Pulmonary artery endothelial cell (primary cell): ENCODE measurements around the gene KCNQ2. TPM values are rescaled to one million over a fixed set of nuclear protein-coding genes. Genes with fewer than 3 reads are reported as not detected.
"Not testable (repeated sequence)": the region's sequence is repeated elsewhere in the genome, so short reads cannot be mapped to it uniquely, and the experiment has no call there.

Source experiments
- DNase-seq: peaks from one replicate; pipeline ENCODE4 v3.0.0-alpha.2; 2011; ENCODE audit warnings: low read depth, low spot score
- total RNA-seq: library from RNA; depleted of rRNA; stranded (reverse); fragments of >200 nt; gene quantifications from 2 replicates; pipeline ENCODE4 v1.2.3, GENCODE V29; 2014

KCNQ2 gene
- not detected in 2 replicates for total RNA-seq

DNA sequence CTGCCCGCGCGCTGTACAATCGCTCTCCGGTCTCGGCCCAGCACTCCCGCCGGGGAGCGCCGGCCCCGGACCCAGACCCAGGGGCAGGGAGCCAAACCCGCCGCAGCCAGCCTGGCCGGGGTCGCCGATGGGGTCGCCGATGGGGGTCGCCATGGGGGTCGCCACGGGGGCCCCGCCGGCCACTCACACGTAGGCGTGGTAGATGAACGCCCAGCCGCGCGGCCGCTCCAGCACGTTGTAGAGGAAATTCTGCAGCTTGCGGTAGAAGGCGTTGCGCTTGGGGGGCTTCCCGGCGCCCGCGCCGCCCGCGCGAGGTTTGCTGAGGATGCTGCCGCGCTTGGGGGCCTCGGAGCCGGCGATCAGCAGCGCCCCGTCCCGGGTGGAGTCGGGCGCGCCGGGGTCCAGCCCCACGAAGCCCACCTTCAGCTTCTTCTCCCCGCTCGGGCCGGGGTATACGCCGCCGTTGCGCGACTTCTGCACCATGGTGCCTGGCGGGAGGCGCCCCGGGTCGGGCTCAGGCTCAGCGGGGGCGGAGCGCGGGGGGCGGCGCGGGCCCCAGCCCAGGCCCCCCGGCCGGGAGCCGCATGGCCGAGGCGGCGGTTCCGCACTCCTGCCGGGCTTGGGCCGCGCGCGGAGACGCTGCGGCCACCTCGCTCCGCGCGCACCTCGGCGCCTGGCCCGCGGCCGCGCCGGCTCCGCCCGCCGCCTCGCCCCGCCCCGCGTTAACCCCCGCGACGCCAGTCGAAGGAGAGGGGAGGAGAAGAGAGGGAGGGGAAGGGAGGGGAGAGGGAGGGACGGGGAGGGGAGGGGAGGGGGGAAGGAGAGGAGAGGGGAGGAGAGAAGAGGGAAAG lies at the start of gene KCNQ2:
Gene KCNQ2 (minus strand): TSS at position 675 of the 851 bp plus-strand sequence. CDS start 192 bp downstream, at position 483.
- no peak for DNase-seq

DNA sequence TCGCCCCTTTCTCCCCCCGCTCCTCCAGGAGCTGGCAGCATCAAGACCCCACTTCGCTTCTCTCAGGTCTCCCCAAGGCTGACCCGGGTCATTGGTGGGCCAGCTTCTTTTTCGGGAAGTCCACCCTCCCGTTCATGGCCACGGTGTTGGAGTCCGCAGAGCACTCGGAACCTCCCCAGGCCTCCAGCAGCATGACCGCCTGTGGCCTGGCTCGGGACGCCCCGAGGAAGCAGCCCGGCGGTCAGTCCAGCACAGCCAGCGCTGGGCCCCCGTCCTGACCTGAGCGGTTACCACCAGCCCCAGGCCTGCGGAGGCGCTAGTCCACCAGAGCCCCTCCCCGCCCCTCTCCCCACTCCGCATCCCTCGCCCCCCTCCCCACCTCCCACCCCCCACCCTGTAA lies 49.1 kb upstream of the KCNQ2 start:
- no peak for DNase-seq

DNA sequence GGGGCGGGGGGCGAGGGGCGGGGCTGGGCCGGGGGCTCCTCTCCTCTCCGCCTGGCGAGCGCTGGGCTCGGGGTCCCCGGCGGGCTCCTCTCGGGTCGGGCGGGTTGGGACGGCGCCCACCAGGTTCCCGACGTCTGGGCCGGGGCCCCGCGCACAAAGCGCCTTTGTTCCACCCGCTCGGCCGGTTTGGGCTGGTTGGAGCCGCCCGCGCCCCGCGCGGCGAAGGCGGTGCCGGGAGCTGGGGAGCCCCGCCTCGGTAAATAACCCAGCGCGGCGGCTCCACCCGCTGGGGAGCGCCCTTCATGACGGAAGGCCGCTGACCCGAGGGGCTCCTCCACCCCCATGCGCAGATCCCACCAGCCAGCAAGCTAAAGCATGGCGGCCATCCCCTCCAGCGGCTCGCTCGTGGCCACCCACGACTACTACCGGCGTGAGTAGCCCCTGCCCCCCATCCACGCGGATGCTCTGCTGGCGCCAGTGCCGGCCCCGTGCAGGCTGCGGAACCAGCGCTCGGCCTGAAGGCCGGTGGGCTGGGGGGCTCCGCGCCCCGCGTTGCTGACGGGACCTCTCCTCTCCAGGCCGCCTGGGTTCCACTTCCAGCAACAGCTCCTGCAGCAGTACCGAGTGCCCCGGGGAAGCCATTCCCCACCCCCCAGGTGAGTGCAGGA lies 48.6 kb upstream of the KCNQ2 start:
- DNase-seq = no peak

DNA sequence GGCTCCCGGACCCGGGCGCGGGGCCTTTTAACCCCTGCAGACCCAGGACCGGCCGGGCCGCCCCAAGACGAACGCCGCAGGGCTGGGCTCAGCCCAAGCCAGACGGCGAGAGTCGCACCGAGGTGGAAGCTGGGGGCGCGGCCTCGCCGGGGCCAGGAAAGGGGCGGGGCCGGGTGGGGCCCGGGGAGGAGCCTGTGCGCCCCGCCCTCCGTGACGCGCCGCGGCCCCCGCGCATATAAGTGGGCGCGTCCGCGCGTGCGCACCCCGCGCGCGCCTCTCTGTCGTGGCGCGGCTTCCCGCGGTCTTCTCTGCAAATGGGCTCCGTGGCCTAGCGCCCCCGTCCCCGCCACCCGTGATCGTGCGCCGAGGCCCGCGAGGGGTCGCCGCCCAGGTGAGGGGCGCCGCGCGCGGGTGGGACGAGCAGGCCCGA lies 48.1 kb upstream of the KCNQ2 start, which contains the start of gene PPDPF:
Gene PPDPF (plus strand): TSS at position 262 of the 430 bp plus-strand sequence. CDS start 544 bp downstream, outside the sequence.
- no peak for DNase-seq

DNA sequence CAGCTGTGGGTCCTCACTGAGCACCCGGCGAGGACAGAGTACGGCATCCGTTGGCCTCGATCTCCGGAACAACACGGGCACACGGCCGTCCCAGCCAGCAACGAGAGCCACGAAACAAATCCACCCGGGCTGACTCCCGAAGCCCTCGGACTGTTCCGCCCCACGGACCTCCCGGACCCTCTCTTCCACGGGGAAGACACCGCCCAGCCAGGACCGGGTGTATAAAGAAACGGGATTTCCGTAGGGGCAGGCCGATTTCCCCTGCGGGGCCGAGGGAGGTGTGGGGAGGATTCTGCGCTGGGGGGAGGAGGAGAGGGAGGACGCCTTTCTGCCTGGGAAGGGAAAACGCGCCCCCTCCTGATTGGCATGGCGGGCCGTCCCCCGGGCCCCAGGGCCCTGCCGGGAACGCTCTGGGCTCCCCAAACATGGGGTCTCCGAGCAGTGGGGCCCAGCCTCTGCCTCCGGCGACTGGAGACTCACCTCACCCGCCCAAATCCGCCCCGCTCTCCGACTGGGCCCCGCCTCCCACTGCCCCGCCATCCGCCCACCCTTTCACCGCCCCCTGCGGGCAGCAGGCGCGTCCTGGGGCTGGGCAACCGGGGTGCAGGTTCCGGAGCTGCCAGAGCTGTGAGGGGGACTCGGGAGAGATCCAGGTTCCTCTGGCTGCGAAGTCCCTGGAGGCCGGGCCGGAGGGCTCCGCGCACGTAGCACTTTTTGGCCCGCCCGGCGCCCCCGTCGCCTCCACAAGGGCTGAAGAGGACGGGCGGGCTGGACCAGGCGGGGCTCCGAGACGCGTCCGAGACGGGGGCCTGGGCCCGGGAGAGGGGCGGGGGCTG lies 47.4 kb upstream of the KCNQ2 start:
- no peak for DNase-seq

DNA sequence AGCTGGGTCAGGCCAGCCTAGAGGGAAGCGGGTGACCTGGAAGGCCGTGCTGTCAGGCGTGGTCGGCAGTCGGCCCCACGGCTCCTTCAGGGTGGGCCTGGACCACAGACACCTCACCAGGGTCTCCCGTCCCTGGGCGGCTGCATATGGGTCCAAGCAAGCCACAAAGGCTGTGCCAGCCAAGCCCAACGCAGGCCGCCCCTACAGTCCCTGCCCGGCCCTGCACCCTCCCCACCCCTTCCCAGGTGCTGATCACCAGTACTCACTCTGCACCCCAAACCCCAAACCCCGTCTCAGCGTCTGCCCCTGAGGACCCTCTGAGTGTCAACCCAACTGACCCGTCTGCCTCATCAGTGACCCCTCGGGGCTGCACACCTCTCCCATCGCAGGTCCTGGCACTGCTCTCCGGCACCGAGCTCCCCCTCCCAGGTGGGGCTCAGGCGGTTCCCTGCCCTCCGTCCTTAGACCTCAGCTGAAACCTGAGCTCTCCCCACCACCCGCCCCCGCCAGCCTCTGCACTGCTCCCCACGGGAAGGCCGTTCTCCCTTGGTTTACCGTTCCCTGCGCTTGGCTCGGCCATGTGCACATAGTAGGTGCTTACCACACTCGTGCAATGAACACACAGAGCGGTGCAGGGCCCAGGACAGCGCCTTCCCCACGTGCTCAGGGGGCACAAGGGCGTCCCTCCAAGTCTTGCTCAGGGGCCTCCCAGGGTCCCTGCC lies 46.7 kb upstream of the KCNQ2 start:
- no peak for DNase-seq

DNA sequence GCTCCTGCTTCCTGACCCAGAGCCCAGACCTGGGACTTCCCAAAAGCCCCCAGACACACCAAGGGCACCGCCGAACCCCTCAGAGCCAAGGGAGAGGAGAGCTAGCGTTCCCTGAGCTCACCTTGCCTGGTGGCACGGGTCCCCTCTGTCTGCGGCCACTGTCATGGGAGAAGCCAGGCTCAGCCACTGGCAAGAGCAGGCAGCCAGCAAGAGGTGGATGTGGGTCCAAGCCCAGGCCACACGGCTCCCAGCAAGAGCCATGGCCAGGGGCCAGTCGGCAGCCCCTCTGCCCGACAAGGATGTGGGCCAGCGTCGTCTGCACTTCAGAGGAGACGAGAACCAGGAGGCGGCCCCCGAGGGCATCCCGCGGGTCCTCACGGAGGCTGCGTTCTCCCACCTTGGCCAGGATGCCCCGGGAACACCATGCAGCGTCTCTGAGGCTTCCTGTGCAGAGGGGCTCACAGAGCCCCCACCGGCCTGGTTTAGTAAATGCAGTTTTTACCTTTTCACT lies 46.0 kb upstream of the KCNQ2 start:
- no peak for DNase-seq

DNA sequence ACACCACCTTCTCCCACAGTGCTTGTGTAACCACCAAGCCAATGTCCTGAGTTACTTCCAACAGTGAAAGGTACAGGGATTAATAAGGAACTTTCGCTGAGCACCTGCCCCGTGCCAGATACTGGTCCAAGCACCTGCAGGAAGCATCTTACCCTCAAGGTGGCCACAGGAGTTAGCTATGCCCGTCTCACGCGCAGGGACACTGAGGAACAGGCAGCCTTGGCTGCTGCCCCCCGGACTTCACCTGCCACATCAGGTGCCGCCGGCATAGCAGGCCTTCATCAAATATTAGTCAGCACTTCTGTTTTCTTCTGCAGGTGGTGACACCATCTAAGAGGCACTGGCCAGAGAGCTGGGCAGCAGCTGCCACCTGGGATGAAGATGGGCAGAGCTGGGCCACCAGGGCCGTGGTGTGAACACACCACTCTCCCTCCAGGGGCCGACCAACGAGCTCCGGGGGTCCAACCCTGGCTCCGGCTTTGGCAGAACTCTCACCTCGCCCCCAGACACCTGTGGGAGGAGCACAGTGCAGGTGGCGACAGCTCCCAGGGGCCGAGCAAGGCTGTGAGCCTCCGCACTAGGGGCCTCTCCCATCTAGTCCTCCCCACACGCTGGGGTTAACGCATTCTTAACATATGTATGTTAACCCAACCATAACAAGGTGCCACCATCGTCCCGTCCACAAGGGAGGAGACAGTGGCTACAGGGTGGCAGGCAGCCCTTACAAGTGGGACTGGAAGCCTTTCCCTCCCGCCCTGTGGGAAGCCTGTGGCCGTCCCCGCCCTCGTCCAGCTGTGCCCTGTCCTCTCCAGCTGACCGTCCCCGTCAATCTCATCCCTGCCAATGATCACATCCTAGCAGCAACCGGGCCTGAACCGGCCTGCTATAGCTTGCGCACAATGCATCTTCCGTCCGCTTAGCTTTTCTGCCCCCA lies 45.2 kb upstream of the KCNQ2 start:
- DNase-seq = no peak

DNA sequence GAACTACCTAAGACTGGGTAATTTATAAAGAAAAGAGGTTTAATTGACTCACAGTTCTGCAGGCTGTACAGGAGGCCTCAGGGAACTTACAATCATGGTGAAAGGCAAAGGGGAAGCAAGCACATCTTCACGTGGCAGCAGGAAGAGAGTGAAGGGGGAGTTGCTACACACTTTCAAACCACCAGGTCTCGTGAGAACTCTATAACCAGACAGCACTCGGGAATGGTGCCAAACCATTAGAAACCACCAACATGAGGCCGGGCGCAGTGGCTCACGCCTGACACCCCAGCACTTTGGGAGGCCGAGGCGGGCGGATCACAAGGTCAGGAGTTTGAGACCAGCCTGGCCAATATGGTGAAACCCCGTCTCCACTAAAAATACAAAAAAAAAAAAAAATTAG lies 42.1 kb upstream of the KCNQ2 start:
- DNase-seq = not testable (repeated sequence)

DNA sequence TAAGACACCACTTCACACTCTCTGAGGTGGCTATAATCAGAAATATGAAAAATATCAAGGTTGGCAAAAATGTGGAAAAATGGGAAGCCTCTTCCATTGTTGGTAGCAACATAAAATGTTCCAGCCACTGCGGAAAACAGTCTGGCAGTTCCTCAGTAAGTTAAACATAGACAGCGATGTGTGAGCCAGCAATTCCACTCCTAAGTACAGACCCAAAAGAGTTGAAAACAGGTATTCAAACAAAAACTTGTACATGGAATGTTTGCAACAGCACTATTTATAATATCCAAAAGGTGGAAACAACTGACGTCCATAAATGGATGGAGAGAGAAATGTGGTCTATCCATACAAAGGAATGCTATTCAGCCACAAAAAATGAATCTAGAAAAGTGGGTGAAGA lies 40.8 kb upstream of the KCNQ2 start:
- DNase-seq = no peak

DNA sequence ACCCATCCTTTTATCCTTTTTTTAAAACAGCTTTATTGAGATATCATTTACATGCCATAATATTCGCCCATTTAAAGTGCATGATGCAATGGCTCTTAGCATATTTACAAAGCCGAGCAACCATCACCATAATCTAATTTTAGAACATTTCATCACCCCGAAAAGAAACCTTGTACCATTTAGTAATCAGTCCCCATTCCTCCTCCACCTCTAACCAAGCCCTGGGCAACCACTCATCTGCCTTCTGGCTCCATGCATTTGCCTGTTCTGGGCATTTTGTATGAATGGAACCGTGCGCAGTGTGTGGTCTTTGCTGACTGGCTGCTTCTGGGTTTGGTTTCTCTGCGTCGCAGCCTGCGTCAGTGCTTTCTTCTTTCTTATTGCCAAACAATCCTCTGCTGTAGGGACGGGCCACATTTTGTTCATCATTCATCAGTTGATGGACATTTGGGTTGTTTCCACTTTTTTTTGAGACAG lies 36.7 kb upstream of the KCNQ2 start:
- no peak for DNase-seq

DNA sequence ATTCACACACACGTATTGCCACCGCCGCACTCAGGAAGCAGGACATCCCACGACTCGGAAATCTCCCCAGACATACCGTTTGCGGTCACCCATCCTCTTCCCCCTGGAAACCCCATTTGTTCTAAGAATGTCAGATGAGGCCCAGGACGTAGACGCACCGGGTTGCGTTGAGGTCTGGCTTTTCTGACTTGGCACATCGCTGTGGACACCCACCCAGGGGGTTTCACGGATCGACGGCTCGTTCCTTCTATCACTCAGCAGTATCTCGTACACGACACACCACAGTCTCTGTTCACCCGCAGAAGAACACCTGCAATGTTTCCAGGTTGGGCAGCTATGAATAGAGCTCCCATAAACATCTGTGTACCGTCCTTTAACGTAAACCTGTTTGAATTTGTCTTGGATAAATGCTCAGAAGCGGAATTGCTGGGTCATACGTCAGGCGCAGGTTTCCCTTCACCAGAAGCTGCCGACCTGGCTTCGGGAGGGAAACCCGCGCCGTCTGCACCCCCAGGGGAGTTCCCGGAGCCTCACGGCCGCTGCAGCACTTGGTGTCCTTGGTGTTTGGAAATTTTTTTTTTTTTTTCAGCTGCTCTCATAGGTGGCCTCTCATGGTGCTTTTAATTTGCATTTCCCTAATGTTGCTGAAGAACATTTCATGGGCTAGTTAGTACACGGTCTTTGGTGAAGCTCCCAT lies 35.8 kb upstream of the KCNQ2 start:
- no peak for DNase-seq

DNA sequence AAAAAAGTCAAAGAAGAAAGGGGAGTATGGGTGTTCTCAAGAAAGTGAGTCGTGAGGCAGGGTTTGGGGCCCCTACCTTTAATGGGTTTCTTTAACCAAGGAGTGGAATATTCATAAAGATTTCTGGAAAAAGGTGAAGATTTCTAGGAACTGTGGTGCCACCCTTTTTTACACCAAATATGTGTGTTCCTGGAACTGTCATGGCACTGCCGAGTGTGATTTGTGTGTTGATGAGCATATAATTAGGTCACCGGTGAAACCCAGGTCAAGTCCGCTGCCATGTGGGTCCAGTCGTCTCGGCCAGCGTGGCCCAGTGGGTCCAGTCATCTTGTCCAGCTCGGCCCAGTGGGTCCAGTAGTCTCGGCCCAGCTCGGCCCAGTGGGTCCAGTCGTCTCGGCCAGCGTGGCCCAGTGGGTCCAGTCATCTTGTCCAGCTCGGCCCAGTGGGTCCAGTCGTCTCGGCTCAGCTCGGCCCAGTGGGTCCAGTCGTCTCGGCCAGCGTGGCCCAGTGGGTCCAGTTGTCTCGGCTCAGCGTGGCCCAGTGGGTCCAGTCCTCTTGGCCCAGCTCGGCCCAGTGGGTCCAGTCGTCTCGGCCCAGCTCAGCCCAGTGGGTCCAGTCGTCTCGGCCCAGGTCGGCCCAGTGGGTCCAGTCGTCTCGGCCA lies 34.8 kb upstream of the KCNQ2 start:
- no peak for DNase-seq

DNA sequence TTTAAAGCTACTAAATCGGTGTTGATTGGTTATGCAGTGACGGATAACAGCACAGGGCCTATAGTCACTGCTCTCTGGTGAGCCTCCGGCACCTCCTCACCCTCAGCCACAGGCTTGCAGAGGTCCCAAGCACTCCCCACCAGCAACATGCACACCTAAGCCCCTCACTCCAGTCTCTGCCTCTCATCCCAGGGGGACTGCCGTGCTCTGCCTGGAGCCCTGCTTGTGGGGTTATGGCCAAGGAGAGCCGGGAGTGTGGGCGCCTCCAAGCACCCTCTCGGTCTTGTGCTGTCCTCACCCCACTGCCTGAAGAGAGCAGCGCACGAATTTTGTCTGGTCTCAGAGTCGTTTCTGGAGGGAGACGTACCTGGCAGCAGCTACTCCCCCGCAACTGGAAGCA lies 33.3 kb upstream of the KCNQ2 start:
- no peak for DNase-seq

DNA sequence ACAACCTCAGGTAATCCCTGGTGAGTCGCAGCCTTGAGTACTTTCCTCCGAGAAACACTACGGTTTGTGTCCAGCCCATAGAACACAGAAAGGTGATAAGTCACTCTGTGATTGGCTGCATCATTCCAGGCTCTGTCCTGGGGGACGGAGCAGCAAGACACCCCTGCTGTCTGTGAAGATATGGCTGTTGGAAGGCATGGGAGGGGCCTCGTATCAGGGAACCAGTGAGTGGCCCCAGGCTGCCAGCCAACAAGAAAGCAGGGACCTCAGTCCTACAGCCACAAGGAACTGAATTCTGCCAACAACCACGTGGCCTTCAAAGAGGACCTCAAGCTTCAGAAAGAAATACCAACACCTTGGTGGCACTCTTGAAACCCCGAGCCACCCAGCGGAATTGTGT lies 32.8 kb upstream of the KCNQ2 start:
- DNase-seq = no peak

DNA sequence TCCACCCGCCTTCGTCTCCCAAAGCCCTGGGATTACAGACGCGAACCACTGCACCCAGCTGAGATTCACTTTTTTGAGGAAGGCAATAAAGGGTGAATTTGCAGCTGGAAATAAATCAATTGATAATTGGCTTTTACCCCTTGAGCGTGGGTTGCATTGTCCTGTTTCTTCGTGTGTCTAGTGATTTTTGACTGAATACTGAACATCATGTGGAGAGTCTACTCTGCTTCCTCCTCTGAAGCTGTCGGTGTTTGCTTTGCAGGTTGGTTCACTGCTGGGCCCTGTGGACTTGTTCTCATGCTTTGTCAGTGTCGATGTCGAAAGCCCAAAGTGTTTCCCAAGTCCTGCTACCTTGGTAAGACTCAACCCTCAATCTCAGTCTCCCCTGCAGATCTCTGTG lies 32.2 kb upstream of the KCNQ2 start:
- DNase-seq = no peak

DNA sequence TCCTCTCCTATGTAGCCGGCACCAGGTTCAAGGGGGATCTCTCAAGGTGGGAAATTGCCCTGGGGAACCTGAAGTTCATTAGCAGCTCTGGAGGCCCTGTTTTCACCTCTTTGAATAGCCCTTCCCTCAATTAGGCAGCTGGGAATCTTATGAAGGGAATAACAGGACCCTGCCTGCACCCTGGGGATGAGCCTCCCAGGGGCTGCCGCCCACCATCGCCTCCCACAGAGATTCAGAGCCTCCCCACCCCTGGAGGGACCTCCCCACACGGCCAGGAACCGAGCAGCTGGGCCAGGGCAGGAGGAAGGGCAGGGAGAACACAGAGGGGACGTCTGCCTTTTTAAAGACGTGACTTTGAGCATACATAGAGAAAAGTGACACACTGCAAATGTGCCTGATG lies 31.1 kb upstream of the KCNQ2 start:
- no peak for DNase-seq

DNA sequence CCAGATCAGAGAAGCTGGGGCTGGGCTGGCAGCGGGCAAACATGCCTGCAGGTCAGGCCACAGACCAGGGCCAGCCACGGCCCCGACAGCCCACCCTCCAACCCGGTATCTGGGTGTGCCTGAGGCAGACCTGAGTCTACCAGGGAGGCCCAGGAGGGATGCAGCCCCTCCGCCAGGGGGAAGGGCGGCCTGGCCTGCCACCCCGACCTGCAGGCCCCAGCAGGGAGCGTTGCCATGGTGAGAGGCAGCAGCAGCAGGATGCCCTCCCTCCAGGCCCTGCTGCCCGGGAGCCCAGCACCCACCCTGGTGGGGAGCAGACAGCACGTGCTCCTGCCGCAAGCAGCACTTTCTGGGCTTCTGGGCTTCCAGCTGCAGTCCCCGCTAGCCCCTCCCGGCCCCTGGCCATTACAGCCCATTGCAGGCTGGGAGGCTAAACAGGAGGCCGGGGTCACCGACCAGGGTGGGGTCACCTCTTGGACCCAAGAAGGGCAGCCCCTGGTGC lies 30.3 kb upstream of the KCNQ2 start:
- DNase-seq = no peak
